CD4-positive, alpha-beta T cell treated with Interferon gamma for 1 hour (primary cell): ENCODE measurements around the gene STAG1.
"Not testable (repeated sequence)": the region's sequence is repeated elsewhere in the genome, so short reads cannot be mapped to it uniquely, and the experiment has no call there.

Experiments used
- DNase-seq: peaks from one replicate; pipeline ENCODE4 v3.0.0-alpha.2; 2020

The STAG1 gene

GRCh38 chr3:136698361-136698760, 53.8 kb downstream of the STAG1 start:
- DNase-seq, result no peak

GRCh38 chr3:136696797-136697196, 55.4 kb downstream of the STAG1 start:
- DNase-seq, result no peak

- peak; percentile 21 for DNase-seq
Observed at GRCh38 chr3:136694321-136694720, 57.9 kb downstream of the STAG1 start.

GRCh38 chr3:136690599-136690998, 61.6 kb downstream of the STAG1 start:
- no peak for DNase-seq

DNA sequence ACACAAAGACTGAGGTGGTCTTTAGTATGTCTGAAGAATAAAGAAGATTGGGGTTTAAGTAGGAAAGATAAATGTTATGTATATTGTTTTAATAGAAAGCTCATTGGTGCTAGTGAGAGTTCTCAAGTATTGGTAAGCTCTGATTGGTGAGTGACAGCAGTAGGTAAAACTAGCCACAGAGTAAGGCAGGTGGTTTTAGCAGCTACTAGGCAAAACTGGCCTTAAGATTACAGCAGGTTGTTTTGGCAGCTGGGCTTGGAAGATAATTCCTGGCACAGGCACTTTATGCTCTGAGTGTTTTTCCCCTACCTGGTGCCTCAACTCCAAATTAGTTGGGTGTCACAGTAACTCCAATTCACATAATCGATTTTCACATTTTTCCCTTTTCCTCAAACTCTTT, 66.3 kb downstream of the STAG1 start:
- DNase-seq, result no peak

DNA sequence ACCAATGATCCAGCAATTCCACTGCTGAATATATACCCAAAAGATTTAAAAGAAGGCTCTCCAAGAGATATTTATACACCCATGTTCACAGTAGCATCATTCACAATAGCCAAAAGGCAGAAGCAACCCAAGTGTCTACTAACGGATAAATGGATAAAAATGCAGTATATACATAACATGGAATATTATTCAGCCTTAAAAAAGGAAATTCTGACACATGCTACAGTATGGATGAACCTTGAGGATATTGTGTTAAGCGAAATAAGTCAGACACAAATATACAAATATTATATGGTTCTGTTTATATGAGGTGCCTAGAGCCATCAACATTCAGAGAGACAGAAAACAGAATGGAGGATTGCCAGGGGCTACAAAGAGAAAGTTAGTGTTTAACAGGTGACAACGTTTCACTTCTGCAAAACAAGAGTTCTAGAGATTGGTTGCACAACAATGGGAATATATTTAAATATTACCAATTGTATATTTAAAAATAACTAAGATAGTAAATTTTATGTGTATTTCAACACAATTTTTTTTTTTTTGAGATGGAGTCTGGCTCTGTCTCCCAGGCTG, 69.4 kb downstream of the STAG1 start:
- no peak for DNase-seq

DNA sequence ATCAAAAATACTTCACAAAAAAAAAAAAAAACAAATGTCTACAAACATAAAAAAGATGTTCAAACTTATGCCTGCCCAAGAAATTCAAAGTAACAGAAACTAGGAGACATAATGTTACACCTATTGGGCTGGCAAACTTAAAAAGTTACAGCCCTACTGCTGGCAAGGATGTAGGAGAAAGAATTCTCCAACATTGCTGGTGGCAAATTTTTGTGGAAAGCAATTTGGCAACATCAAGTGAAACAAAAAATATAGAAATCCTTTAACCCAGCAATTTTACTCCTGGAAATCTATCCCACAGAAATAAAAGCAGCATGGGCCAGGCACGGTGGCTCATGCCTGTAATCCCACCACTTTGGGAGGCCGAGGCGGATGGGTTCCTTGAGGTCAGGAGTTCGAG, 73.2 kb downstream of the STAG1 start:
- DNase-seq, result no peak

GRCh38 chr3:136676009-136676408, 76.2 kb downstream of the STAG1 start:
- DNase-seq, result no peak

GRCh38 chr3:136675150-136675858, 76.9 kb downstream of the STAG1 start:
- DNase-seq, result no peak

DNA sequence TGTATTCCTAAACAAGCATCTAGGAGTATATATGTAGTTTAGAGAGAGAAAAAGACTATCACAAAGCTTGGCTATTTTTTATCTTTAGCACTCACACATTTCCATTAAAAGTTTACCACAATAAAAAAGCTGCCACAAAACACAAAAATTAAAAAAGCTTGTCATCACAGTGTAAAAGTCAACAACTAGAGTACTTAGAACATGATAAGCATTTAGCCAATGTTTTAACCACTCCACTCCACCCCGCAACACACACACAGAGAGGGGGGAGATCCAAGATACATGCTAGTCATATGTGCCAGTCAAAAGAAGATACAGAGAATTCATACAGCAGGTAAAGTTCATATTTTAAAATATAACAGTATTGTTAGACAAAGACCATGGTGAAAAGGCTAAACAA, 79.7 kb downstream of the STAG1 start:
- DNase-seq, result no peak

DNA sequence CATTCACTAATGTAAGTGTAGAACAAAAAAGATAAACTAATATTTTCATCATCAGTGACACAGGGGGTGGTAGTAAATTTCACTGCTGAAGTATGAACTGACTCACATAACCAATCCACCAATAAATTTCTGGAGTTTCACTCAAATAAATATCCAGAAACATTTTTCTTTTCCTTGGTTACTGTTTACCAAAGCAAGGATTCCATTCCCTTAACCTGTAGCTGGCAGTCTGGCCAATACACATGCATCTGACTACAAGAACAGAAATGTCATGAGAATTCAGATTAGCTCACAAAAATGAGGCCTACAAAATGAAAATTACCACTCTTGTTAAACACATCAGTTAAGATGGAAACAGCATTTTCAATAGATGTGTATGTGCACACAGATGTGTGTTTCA, 80.3 kb downstream of the STAG1 start:
- DNase-seq, result no peak

DNA sequence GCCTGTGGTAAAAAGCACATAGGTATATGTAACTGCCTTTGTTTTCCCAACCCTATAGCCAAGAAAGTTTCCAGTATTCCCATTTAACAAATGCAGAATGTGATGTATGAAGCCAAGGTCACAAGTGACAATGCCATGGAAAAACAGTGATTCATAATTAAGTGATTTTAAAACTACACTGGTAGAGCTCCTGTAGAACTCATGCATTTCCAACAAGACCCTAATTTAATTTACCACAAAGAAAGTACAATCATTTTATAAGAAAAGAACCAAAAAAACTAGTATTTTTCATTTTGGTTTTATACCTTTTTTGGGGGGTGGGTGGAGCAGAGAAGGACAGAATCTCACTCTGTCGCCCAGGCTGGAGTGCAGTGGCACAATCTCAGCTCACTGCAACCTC, 82.0 kb downstream of the STAG1 start:
- no peak for DNase-seq

DNA sequence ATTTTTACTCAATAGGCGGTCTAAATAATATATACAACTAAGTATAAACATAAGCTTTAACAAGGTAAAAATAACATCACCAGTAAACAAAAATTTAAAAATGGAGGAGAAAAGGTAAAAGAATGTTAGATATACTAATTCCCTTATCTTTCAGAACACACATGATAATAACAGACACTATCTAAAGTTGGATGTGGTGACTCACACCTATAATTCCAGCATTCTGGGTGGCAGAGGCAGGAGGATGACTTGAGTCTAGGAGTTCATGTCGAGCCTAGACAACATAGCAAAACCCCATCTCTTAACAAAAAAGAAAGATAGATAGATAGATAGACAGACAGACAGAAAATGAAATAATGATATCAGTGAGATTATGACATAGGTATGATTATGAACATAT, 85.1 kb downstream of the STAG1 start:
- DNase-seq, result no peak

- not testable (repeated sequence) for DNase-seq
Observed at GRCh38 chr3:136666301-136666700, 85.9 kb downstream of the STAG1 start.

GRCh38 chr3:136664771-136665170, 87.4 kb downstream of the STAG1 start:
- DNase-seq, result no peak

DNA sequence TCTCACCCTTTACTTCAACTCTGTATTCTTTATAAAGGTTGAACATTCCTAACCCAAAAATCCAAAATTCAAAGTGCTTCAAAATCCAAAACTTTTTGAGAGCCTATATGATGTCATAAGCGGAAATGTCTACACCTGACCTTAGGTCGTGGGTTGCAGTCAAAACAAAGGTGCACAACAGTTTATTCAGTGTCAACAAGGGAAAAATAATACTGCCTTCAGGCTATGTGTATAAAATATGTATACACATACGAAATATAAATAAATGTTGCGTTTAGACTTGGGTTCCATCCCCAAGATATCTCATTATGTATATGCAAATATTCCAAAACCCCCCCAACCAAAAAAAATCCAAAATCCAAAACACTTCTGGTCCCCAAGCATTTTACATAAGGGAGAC, 90.9 kb downstream of the STAG1 start:
- no peak for DNase-seq

DNA sequence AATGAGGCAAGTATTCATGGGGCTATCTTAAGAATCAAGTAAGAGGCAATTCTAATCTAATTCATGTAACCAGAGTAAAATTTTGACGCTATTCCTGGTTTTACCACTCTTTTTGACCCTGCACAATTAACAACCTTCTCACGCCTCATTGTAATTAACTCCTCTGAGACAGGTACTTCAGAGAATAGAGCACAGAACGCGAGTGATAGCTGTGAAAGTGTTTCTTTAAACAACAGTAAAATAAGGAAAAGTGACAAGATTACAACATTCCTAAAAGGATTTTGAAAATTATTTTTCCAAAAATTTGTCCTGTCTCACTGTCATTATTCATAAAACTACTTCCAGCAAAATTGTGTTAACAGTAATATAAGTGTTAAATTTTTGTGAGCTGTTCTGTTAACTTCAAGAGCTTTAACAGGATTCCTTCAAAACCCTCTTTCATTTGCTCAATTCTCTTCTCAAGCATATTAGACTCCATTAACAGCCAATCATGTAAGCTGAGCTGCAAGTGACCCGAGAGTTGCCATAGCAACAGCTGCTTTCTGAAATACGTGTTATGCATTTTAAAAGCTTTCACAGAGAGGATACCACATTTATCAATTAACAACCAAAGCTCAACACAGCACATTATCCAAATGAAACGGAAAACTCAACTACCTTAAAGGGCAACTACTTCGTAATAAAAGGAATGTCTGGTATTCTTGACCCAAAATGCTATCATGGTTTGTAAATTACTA, 93.1 kb downstream of the STAG1 start:
- no peak for DNase-seq

GRCh38 chr3:136657526-136657925, 94.7 kb downstream of the STAG1 start:
- no peak for DNase-seq

DNA sequence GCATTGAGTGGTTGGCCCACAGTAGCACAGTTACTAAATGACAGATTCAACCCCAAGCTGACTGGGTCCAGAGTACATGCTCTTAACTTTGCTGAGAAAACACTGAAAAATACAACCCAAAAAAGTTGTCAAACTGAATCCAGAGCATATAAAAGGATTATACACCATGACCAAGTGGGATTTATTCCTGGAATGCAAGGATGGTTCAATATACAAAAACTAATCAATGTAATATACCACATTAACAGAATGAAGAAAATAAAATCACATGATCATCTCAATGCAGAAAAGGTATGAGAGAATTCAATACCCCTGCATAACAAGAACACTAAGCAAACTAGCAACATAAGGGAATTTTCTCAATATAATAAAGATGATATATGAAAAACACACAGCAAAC, 98.5 kb downstream of the STAG1 start:
- DNase-seq, result no peak

- no peak for DNase-seq
Observed at GRCh38 chr3:136651581-136651980, 100.6 kb downstream of the STAG1 start.

DNA sequence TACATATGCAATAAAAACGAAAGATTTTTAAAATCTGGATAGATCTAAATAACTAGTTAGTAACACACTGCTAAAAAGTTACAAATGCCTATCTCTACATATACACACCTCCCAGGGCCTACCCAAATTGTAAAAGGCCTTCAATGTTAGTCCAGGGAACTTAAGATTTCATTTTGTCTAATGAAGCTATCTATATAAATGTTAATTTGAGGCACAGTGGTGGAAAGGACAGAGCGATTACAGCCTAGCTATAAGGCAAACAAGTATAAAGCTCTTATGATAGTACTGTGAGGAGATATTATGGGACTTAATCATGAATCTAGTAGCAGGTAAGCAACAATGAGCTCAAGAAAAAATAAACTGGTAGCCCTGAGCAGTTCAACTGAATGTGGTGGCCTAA, 101.7 kb downstream of the STAG1 start:
- no peak for DNase-seq

- no peak for DNase-seq
Observed at GRCh38 chr3:136645915-136646314, 106.3 kb downstream of the STAG1 start.

DNA sequence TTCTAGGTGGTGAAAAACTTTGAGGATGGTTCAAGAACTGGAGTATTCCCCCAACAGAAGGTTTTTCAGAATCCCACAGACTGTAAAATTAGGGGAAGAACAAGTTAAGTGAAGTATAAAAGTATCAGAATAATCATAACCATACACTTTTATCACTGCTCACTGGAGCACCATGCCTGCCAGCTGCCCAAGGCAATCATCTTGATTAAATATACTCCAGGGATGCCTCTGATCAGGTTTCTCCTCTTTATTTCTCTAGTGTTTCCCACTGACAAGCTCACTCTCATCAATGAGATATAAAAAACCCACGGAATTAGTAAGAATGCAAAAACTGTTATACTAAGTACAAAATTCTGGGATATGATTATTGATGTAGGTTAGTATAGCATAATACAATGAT, 108.0 kb downstream of the STAG1 start:
- no peak for DNase-seq

GRCh38 chr3:136643380-136643779, 108.8 kb downstream of the STAG1 start:
- DNase-seq, result not testable (repeated sequence)
